H9 (cell line): ENCODE data around the gene ATRNL1. TPM values are rescaled to one million over a fixed set of nuclear protein-coding genes. Genes with fewer than 3 reads are reported as not detected.
A peak's percentile ranks its signal among the peaks of the same experiment; 100 is the strongest.
"Not testable (repeated sequence)": the region's sequence is repeated elsewhere in the genome, so short reads cannot be mapped to it uniquely, and the experiment has no call there.

Experiments
- DNase-seq: peaks from one replicate; pipeline ENCODE4 v3.0.0-alpha.2; 2017
- H2AFZ ChIP-seq: one replicate; pipeline ENCODE4 v1.6.1; 2013; ENCODE audit warnings: mild to moderate bottlenecking, low read length, control low read depth, moderate library complexity
- H2AK5ac ChIP-seq: 2 replicates; pipeline ENCODE4 v1.6.1; 2013; ENCODE audit warnings: low read length, control low read depth, mixed read lengths; ENCODE audit not compliant: insufficient read length
- H2BK120ac ChIP-seq: one replicate; pipeline ENCODE4 v1.6.1; 2013; ENCODE audit warnings: low read depth, mild to moderate bottlenecking, low read length, control low read depth, inconsistent platforms; ENCODE audit not compliant: poor library complexity, severe bottlenecking
- H2BK12ac ChIP-seq: 2 replicates; pipeline ENCODE4 v1.6.1; 2013; ENCODE audit warnings: low read length, control low read depth, mixed read lengths, low read depth; ENCODE audit not compliant: insufficient read length
- H2BK15ac ChIP-seq: 2 replicates; pipeline ENCODE4 v1.6.1; 2013; ENCODE audit warnings: low read depth, low read length, control low read depth
- H2BK20ac ChIP-seq: one replicate; pipeline ENCODE4 v1.6.1; 2013; ENCODE audit warnings: low read depth, mild to moderate bottlenecking, low read length, control low read depth, inconsistent platforms; ENCODE audit not compliant: poor library complexity, severe bottlenecking
- H2BK5ac ChIP-seq: 2 replicates; pipeline ENCODE4 v1.6.1; 2013; ENCODE audit warnings: low read length, control low read depth, mixed read lengths; ENCODE audit not compliant: insufficient read length
- H3K14ac ChIP-seq: 2 replicates; pipeline ENCODE4 v1.6.1; 2013; ENCODE audit warnings: low read length, control low read depth; ENCODE audit not compliant: insufficient read depth
- H3K18ac ChIP-seq: 2 replicates; pipeline ENCODE4 v1.6.1; 2013; ENCODE audit warnings: low read depth, mild to moderate bottlenecking, mixed read lengths, low read length, control low read depth; ENCODE audit not compliant: insufficient read length
- H3K23ac ChIP-seq: 2 replicates; pipeline ENCODE4 v1.6.1; 2013; ENCODE audit warnings: low read length, control low read depth, mixed read lengths, low read depth; ENCODE audit not compliant: insufficient read length
- H3K23me2 ChIP-seq: 2 replicates; pipeline ENCODE4 v1.6.1; 2013; ENCODE audit warnings: low read depth, mild to moderate bottlenecking, mixed read lengths, low read length, control low read depth; ENCODE audit not compliant: insufficient read length, poor library complexity, severe bottlenecking
- H3K27ac ChIP-seq: 2 replicates; pipeline ENCODE4 v1.5.1; 2013; ENCODE audit warnings: low read length, control low read depth, mixed read lengths, low read depth; ENCODE audit not compliant: insufficient read length
- H3K27me3 ChIP-seq: 2 replicates; pipeline ENCODE4 v1.6.1; 2013; ENCODE audit warnings: low read length, control low read depth, inconsistent platforms; ENCODE audit not compliant: insufficient read depth
- H3K4ac ChIP-seq: 2 replicates; pipeline ENCODE4 v1.6.1; 2013; ENCODE audit warnings: low read depth, mild to moderate bottlenecking, control low read depth, inconsistent platforms, low read length, moderate library complexity
- H3K4me1 ChIP-seq: 2 replicates; pipeline ENCODE4 v1.6.1; 2013; ENCODE audit warnings: low read length, control low read depth, inconsistent platforms; ENCODE audit not compliant: insufficient read depth
- H3K4me2 ChIP-seq: 2 replicates; pipeline ENCODE4 v1.6.1; 2013; ENCODE audit warnings: low read length, control low read depth, mixed read lengths; ENCODE audit not compliant: insufficient read length, insufficient read depth
- H3K56ac ChIP-seq: 2 replicates; pipeline ENCODE4 v1.6.1; 2013; ENCODE audit warnings: low read depth, mild to moderate bottlenecking, mixed read lengths, low read length, control low read depth; ENCODE audit not compliant: insufficient read length
- H3K79me1 ChIP-seq: 2 replicates; pipeline ENCODE4 v1.6.1; 2013; ENCODE audit warnings: low read depth, mild to moderate bottlenecking, moderate library complexity, low read length, control low read depth, inconsistent platforms; ENCODE audit not compliant: insufficient read depth, poor library complexity, severe bottlenecking
- H3K79me2 ChIP-seq: 2 replicates; pipeline ENCODE4 v1.6.1; 2013; ENCODE audit warnings: low read length, control low read depth, inconsistent platforms; ENCODE audit not compliant: insufficient read depth
- H3K9ac ChIP-seq: 2 replicates; pipeline ENCODE4 v1.6.1; 2013; ENCODE audit warnings: low read length, control low read depth, mixed read lengths; ENCODE audit not compliant: insufficient read length; ENCODE audit errors: extremely low read depth
- H3K9me3 ChIP-seq: one replicate; pipeline ENCODE4 v1.6.1; 2013; ENCODE audit warnings: low read depth, low read length, inconsistent platforms; ENCODE audit not compliant: control insufficient read depth
- H3T11ph ChIP-seq: one replicate; pipeline ENCODE4 v1.6.1; 2013; ENCODE audit warnings: mild to moderate bottlenecking, low read length, control low read depth, inconsistent platforms
- H4K20me1 ChIP-seq: one replicate; pipeline ENCODE4 v1.6.1; 2013; ENCODE audit not compliant: control insufficient read depth, insufficient read length, insufficient read depth
- H4K5ac ChIP-seq: 2 replicates; pipeline ENCODE4 v1.6.1; 2013; ENCODE audit warnings: low read depth, mild to moderate bottlenecking, mixed read lengths, low read length, control low read depth; ENCODE audit not compliant: insufficient read length
- H4K8ac ChIP-seq: replicated peaks from 2 replicates; pipeline ENCODE4 v1.6.1; 2013; ENCODE audit warnings: low read length, control low read depth, mixed read lengths, low read depth; ENCODE audit not compliant: insufficient read length
- H4K91ac ChIP-seq: 2 replicates; pipeline ENCODE4 v1.6.1; 2013; ENCODE audit warnings: low read depth, mild to moderate bottlenecking, moderate library complexity, mixed read lengths, low read length, control low read depth; ENCODE audit not compliant: insufficient read length
- H3K27ac Mint-ChIP-seq, 3 experiments: 2 replicates in 2 of 3; 3 replicates in 1 of 3; pipeline ENCODE4 v1.8.0; 2020 to 2021; ENCODE audit warnings: mixed read lengths in 3 of 3, mild to moderate bottlenecking in 1 of 3, moderate library complexity in 1 of 3
- H3K27me3 Mint-ChIP-seq: 2 replicates; pipeline ENCODE4 v1.8.0; 2021; ENCODE audit warnings: low read depth, mild to moderate bottlenecking, moderate library complexity, mixed read lengths
- H3K36me3 Mint-ChIP-seq, 3 experiments: 2 replicates in 2 of 3; 3 replicates in 1 of 3; pipeline ENCODE4 v1.8.0; 2020 to 2021; ENCODE audit warnings: low read depth in 3 of 3, mixed read lengths in 3 of 3; ENCODE audit not compliant: insufficient read depth in 1 of 3
- H3K4me1 Mint-ChIP-seq, 2 experiments: 2 replicates each; pipeline ENCODE4 v1.8.0; 2020; ENCODE audit warnings: mixed read lengths in 2 of 2
- H3K4me3 Mint-ChIP-seq, 2 experiments: 2 replicates in 1 of 2; 3 replicates in 1 of 2; pipeline ENCODE4 v1.8.0; 2020 to 2021; ENCODE audit warnings: mild to moderate bottlenecking in 2 of 2, mixed read lengths in 2 of 2, moderate library complexity in 1 of 2
- H3K9me3 Mint-ChIP-seq, 2 experiments: 2 replicates in 1 of 2; 3 replicates in 1 of 2; pipeline ENCODE4 v1.8.0; 2020; ENCODE audit warnings: mild to moderate bottlenecking in 2 of 2, mixed read lengths in 2 of 2, moderate library complexity in 1 of 2
- WGBS: extraction: QIAGEN DNeasy Blood & Tissue Kit; methylation state at CpG from one replicate; pipeline ENCODE4 v1.1.7; 2013; ENCODE audit warnings: missing lambda C conversion rate, low lambda C conversion rate, mixed read lengths; ENCODE audit not compliant: insufficient read length; ENCODE audit errors: extremely low coverage; 5-methylcytosine and 5-hydroxymethylcytosine counted together
- total RNA-seq: library from RNA; stranded (reverse); gene quantifications from 2 replicates; pipeline ENCODE4 v1.2.1, GENCODE V29; 2021
- TF ChIP-seq, protein P1 (sequence below): fragments of 200-600 bp; sonication (generic); conservative IDR thresholded peaks from 3 replicates; pipeline ENCODE4 v1.8.0; 2021; ENCODE audit warnings: antibody characterized with exemption, mild to moderate bottlenecking

ATRNL1 gene
- total RNA-seq, 1 experiment from 2014 or later: 9.2 TPM

DNA sequence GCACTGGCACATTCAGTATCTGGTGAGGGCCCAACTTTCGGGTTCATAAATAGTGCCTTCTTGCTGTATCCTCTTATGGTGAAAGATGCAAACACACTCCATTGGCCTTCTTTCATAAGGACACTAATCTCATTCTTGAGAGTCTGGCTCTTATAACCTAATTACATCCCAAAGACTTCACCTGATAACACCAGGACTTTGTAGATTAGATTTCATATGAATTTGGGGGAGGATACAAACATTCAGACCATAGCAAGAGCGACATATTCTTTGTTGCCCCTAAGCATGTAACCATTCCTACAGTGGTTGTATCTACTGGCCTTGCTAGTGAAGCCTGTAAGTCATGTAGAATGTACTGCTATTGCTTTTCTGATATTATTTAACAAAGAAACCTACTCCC lies 654.6 kb downstream of the ATRNL1 start:
- Mint-ChIP-seq H3K27ac (no peak overlapping the region), H3K4me3 (no peak overlapping the region), H3K4me1 (no peaks in the 10 kb centered on the region), H3K9me3 (peaks cover 0 to 6% of the 10 kb centered on the region in 2 experiments; a peak in 2 of 5 replicates), H3K27me3 (no peaks in the 10 kb centered on the region), H3K36me3 (no peaks in the 10 kb centered on the region)
- H3K9ac ChIP-seq: no peak overlapping the region
- no peak overlapping the region for H2AFZ ChIP-seq
- no peak overlapping the region for H2AK5ac ChIP-seq
- H3K27me3 ChIP-seq: no peaks in the 10 kb centered on the region
- H4K8ac ChIP-seq: no peak overlapping the region
- H3K23ac ChIP-seq: no peak overlapping the region
- H3K9me3 ChIP-seq: no peaks in the 10 kb centered on the region
- H3K4me1 ChIP-seq: no peaks in the 10 kb centered on the region
- no peak overlapping the region for H3T11ph ChIP-seq
- DNase-seq: no peak
- H3K4me2 ChIP-seq: no peak overlapping the region
- no peaks in the 10 kb centered on the region for H3K79me2 ChIP-seq
- no peaks in the 10 kb centered on the region for H3K79me1 ChIP-seq
- no CpG with 5 or more reads among the region's 2 CpGs for WGBS
- H3K14ac ChIP-seq: no peak overlapping the region
- H4K5ac ChIP-seq: no peak overlapping the region
- H2BK5ac ChIP-seq: no peak overlapping the region
- no peak overlapping the region for H3K27ac ChIP-seq
- no peak overlapping the region for H3K56ac ChIP-seq
- no peak overlapping the region for H2BK12ac ChIP-seq
- TF ChIP-seq, protein P1, sequence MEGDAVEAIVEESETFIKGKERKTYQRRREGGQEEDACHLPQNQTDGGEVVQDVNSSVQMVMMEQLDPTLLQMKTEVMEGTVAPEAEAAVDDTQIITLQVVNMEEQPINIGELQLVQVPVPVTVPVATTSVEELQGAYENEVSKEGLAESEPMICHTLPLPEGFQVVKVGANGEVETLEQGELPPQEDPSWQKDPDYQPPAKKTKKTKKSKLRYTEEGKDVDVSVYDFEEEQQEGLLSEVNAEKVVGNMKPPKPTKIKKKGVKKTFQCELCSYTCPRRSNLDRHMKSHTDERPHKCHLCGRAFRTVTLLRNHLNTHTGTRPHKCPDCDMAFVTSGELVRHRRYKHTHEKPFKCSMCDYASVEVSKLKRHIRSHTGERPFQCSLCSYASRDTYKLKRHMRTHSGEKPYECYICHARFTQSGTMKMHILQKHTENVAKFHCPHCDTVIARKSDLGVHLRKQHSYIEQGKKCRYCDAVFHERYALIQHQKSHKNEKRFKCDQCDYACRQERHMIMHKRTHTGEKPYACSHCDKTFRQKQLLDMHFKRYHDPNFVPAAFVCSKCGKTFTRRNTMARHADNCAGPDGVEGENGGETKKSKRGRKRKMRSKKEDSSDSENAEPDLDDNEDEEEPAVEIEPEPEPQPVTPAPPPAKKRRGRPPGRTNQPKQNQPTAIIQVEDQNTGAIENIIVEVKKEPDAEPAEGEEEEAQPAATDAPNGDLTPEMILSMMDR: no peak
- no peak overlapping the region for H2BK15ac ChIP-seq
- H4K91ac ChIP-seq: no peak overlapping the region
- no peaks in the 10 kb centered on the region for H4K20me1 ChIP-seq
- H3K18ac ChIP-seq: no peak overlapping the region
- no peaks in the 10 kb centered on the region for H3K23me2 ChIP-seq
- H3K4ac ChIP-seq: no peak overlapping the region
- H2BK20ac ChIP-seq: no peak overlapping the region
- no peak overlapping the region for H2BK120ac ChIP-seq

DNA sequence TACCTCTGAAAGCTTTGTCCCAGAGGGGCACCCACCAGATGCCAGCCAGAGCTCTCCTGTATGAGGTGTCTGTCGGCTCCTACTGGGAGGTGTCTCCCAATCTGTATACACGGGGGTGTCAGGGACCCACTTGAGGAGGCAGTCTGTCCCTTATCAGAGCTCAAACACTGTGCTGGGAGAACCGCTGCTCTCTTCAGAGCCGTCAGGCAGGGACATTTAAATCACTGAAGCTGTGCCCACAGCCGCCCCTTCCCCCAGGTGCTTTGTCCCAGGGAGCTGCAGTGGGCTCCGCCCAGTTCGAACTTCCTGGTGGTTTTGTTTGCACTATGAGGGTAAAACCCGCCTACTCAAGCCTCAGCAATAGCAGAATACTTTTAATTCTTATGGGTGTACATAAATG lies 665.3 kb downstream of the ATRNL1 start:
- not testable (repeated sequence) for H2BK20ac ChIP-seq, H3K56ac ChIP-seq, H3K27ac ChIP-seq, H2AK5ac ChIP-seq, H3K18ac ChIP-seq, H3K14ac ChIP-seq, H3K27me3 Mint-ChIP-seq, H2AFZ ChIP-seq, H3K9me3 ChIP-seq, H2BK15ac ChIP-seq, H3K4me1 ChIP-seq, H4K20me1 ChIP-seq, H3K4ac ChIP-seq, H4K91ac ChIP-seq, H3K27me3 ChIP-seq, H2BK120ac ChIP-seq, H3T11ph ChIP-seq, H3K4me2 ChIP-seq, H3K23me2 ChIP-seq, H3K23ac ChIP-seq, H3K9ac ChIP-seq, H2BK12ac ChIP-seq, H3K4me3 Mint-ChIP-seq, H4K8ac ChIP-seq, H2BK5ac ChIP-seq, H4K5ac ChIP-seq, H3K79me1 ChIP-seq, H3K79me2 ChIP-seq
- Mint-ChIP-seq H3K27ac (peak overlapping the region in 1 of 3 experiments; percentile 40; a peak in 1 of 7 replicates), H3K9me3 (peaks cover 5 to 11% of the 10 kb centered on the region in 2 experiments; a peak in 3 of 5 replicates), H3K36me3 (peaks cover 0 to 13% (median 2%) of the 10 kb centered on the region in 3 experiments; a peak in 4 of 7 replicates), H3K4me1 (peaks cover 12 to 16% of the 10 kb centered on the region in 2 experiments)
- peak; percentile 82 for DNase-seq
- WGBS: no CpG with 5 or more reads among the region's 8 CpGs
